ENCODE data around the gene DNAH3.
"Not testable (repeated sequence)": the region's sequence is repeated elsewhere in the genome, so short reads cannot be mapped to it uniquely, and the experiment has no call there.

DNAH3 gene

DNA sequence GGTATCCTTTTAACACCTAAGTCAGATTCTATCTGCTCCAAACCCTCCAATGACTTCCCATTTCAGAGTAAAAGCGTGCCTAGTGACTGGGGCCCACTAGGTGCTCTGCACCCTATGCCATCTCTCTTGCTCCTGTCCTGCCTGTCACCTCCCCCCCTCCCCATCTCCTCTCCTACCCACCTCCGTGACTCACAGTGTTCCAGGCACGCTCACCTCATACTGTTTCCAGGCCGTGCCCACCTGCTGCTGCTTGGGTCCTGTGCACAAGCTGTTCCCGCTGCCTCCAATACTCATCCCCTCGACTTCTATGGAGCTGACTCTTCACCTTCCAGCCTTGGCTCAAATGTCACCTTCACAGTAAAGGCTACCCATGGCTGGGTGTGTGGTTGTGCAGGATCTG lies 21.7 kb downstream of the DNAH3 start:
- no peak for DNase-seq (ENCODE audit: low read depth, low spot score)

DNA sequence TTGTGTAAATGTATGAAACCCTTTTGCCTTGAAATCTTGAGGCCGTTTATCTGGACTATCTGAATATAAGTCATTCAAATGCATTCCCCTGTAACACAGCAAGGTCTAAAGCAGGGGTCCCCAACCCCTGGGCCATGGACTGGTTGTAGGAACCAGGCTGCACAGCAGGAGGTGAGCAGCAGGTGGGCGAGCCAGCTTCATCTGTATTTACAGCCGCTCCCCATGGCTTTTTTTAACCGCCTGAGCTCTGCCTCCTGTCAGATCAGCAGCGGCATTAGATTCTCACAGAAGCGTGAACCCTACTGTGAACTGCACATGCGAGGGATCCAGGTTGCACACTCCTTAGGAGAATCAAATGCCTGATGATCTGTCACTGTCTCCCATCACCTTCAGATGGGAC lies 24.1 kb downstream of the DNAH3 start:
- peak; percentile 26 for DNase-seq (ENCODE audit: low read depth, low spot score)

DNA sequence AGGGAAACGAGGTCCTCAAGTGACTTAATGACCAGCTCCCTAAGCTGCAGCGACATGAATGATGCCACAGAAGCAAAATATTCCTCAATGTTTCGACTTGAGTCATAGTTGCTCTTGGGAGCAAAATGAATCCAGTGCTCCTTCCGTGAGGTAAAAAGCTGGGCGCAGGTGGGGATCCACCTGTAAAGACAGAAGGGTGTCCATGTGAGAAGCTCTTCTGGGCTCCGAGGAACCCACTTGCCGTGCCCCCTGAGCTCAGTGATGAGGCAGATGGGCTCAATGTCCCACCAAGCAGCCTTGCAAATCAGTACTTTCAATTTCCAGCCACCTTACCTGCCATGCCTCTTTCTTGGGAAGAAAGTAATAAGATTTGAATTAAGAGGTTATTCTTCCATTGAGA lies 25.5 kb downstream of the DNAH3 start:
- DNase-seq (ENCODE audit: low read depth, low spot score), result no peak

DNA sequence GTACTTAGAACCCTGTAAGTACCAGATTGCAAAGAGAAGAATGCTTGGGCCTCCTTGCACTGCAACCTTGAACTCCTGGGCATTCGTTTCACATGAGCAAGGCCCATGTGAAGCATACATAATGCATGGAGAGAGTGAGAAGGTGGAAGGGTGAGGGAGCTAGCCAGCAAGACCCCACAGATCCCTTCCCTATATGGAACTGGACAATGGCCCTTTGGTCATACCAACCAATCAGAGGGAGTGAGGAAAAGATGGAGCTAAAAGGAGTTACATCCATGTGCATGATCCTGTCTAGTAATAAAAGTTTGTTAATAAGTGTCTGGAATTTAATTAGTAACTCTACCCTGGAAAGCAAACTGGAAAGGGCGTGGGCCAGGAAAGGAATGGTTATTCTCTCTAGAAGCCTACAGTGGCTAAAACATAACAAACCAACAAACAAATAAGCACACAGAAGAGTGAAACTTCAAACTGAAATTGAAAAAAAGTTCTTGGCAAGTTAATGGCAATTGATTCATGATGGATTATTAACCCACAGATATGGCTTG lies 29.6 kb downstream of the DNAH3 start:
- no peak for DNase-seq (ENCODE audit: low read depth, low spot score)

DNA sequence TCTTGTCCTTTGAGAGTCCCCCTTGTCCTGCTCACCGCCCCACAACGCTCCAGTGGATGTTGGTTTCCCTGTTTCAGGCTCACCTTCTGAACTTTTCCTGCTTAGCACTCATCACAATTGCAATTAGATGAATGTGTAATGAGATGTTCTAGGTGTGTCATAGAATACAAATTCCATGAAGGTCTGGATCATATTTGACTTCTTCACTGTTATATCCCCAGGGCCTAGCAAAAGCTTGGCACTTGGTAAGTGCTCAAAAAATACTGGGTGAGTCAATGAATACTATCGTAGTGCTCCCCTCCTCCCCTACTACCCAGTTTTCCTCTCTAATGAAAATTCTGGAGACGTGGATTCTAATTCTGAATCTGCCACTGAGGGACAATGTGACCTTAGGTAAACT lies 33.1 kb downstream of the DNAH3 start:
- DNase-seq (ENCODE audit: low read depth, low spot score), result no peak

DNA sequence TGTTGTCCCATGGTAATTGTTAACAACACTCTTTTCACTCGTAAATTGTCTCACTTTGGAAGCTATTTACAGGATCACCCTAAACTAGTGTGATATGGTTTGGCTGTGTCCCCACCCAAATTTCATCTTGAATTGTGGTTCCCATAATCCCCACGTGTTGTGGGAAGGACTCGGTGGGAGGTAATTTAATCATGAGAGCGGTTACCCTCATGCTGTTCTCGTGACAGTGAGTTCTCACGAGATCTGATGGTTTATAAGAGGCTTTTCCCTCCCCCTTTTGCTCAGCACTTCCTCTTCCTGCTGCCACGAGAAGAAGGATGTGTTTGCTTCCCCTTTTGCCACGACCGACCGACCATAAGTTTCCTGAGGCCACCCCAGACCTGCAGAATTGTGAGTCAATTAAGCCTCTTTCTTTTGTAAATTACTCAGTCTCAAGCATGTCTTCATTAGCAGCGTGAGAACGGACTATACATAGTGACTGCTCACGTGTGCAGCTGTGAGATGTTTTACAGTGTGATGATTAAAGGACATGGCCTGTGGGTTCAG lies 34.4 kb downstream of the DNAH3 start:
- peak; percentile 46 for DNase-seq (ENCODE audit: low read depth, low spot score)

DNA sequence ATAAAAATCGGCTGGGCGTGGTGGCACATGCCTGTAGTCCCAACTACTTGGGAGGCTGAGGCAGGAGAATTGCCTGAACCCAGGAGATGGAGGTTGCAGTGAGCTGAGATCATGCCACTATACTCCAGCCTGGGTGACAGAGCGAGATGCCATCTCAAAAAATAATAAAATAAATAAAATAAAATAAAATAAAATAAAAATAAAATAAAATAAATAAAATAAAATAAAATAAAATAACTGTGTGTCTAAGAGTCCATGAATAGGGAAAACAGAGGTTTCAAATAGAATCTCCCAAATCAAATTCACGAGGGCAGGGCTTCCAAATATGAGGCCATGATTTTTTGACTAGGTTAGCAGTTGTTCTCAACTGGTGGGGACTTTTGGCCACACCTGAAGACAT lies 35.1 kb downstream of the DNAH3 start:
- not testable (repeated sequence) for DNase-seq (ENCODE audit: low read depth, low spot score)

DNA sequence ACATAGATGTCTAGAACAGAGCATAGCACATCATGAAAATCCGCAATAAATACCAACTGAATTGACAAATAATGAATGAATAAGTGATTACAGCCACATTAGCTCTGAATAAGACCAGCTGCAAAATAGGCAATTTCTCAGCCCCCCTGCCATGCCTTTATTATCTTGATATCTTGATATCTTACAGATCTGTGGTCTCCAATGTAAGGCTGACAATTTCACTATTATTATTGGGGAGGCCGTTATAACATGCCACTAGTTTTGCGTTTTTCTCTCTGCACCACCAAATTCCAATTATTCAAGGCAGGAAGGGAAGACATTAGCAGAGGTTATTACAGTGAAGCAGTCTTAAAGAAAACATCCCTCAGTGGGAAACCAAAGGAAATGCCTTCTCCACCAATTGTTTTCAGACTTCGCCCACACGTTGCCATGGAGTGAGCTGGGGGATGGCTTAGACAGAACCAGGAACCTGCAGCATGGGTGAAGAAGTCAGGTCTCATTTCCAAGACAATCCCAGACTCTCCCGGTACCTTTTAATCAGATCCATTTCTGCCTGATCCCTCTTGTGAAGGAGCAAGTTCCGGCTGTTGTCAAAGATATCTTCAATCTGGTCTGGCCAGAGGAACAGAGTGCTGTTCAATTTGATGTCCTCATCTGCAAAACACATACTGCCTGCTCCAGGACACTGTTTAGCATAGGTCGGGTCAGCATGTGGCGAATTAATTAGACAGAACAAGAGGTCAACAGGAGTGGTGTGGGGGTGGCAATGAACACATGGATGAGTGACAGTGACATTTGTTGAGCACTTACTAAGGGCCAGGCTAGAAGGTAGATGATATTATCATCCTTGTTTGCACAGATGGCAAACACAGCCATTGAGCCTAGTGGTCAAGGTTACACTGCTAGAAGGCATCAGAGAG lies 46.4 kb downstream of the DNAH3 start:
- DNase-seq (ENCODE audit: low read depth, low spot score), result no peak

DNA sequence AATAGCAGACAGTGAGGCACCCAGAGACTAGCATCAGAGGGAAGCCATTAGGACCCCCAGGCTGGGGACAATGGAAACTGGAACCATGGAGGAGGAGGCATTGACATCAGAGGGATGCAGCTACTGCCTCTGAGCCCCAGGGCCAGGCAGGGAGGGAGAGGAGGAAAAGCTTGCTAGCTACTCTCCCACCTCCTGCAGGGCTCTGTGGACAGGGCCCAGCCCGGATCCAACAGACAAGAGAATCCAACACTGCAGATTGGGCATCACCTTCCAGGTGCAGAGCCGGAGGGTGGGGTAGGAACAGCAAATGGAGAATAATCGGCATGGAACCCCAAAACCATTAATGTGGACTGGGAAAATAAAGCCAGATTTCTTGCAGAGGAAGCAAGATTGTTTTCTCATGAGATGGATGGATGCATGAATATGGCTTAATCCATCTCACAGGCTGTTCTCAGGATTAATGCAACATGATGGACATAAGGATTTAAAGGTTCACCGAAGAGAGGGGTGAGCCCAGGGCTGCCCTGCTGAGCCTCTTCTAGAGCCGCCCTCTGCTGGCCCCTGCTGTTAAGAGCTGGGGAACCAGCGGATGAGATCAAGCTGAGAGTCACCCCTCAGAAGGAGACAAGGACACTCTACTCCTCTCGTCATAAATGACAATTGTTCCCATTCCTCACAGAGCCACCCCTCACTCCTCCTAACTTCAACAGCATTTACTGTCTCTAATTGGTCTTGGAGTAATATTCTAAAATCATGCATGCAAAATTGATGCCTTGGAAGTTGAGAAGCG lies 48.8 kb downstream of the DNAH3 start:
- DNase-seq (ENCODE audit: low read depth, low spot score), result no peak

DNA sequence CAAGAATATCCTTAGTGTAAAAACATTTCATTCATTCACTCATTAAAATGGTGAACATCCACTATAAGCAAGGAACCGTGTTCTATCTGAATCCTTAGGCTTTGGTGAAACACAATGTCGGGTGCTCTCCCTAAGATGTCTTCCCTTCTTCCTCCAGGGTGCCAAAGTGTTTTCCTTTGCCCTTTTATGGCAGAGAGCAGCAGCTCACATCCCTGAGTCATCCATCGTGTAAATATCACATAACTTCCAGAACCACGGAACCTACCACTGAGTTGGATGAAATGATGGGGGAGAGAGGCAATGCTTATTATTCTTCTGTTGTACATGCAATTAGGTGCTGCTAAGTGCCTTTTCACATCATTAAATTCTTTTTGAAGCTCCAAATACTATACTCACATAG lies 50.2 kb downstream of the DNAH3 start:
- no peak for DNase-seq (ENCODE audit: low read depth, low spot score)

DNA sequence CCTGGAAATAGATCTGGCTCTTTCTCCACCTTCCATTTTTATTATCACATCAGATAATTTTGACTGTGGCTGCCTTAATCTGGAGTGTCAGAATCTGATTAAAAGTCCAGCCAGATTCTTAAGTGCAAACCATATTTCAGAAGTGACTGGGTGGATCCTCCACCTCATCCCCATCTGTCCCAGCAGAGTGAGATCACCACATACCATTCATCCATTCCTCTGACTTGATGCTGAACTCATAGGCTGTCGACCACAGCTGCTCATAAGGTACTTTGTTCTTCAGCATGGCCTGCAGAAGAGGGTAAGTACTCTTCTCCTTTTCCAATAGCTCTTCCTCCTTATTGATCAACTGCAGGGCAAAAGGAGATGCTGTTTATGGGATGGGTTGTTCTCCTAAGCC lies 53.5 kb downstream of the DNAH3 start:
- DNase-seq (ENCODE audit: low read depth, low spot score), result no peak

DNA sequence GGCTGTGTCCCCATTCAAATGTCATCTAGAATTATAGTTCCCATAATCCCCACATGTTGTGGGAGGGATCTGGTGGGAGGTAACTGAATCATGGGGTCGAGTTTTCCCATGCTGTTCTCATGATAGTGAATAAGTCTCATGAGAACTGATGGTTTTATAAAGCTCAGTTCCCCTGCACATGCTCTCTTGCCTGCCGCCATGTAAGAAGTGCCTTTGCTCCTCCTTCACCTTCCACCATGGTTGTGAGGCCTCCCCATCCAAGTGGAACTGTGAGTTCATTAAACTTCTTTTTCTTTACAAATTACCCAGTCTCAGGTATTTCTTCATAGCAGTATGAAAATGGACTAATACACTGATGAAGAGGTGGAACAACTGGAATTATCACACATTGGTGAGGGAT lies 55.9 kb downstream of the DNAH3 start:
- DNase-seq (ENCODE audit: low read depth, low spot score), result not testable (repeated sequence)

DNA sequence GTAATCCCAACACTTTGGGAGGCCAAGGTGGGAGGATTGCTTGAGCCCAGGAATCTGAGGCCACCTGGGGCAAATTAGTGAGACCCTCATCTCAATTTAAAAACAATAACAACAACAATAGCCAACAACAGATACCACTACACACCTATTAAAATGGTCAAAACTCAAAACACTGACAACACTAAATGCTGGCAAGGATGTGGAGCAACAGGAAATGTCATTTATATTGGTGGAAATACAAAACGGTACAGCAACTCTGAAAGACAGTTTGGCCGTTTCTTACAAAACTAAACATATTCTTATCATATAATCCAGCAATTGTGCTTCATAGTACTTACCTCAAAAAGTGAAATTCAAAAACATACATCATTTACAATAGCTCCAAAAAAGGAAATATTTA lies 57.7 kb downstream of the DNAH3 start:
- DNase-seq (ENCODE audit: low read depth, low spot score), result no peak

DNA sequence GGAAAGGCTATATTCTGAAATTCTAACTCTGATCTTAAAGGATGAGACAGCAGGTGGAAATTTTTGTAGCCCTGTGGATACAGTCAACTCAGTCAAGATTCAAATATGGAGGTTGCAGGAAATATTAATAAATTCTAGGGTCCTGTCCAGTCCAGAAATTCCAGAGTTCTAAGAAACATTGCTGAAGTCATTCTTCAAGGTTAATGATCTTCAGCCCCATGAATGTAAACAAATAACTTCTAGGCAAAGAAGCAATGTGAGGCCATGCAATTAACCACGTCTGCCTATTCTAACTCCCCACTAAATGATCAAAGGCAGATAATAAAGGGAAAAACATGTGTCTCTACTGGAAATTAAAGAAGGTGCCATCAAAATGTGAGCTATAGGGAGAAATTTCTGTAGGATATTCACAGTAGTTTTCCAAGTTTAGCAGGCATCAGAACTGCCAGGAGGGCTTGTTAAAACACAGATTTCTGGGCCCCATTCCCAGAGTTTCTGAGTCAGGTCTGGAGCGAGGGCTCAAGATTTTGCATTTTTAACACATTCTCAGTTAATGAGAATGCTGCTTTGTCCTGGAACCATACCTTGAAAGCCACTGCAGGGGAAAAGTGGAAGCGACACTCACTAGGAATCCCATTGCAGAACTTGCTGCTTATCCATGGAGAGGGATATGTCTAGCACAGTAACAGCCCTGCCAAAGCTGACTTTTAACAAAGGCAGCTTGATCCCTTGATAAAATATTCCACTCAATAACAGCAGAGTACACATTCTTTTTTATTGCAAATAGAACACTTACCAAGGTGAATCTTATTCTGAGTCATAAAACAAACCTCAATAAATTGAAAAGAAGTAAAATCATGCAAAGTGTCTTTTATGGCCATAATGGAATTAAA lies 61.8 kb downstream of the DNAH3 start:
- DNase-seq (ENCODE audit: low read depth, low spot score), result no peak

DNA sequence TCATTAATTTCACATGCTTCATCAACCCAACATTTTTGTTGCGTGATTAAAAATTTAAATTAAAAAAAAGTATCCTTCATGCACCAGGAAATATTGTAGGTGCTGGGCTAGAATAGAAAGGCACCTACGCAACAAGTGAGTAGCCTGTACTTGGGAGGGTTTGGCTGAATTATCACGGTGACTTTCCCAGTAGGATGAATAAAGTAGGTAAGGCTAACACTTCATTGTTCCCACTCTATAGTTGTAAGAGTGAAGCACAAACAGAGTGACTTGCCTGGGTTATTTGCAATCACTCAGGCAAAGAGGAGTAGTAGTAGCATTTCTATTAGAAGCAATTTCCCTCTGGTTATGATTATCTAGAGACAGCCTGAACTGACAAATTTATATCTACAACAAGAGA lies 62.5 kb downstream of the DNAH3 start:
- DNase-seq (ENCODE audit: low read depth, low spot score), result no peak

DNA sequence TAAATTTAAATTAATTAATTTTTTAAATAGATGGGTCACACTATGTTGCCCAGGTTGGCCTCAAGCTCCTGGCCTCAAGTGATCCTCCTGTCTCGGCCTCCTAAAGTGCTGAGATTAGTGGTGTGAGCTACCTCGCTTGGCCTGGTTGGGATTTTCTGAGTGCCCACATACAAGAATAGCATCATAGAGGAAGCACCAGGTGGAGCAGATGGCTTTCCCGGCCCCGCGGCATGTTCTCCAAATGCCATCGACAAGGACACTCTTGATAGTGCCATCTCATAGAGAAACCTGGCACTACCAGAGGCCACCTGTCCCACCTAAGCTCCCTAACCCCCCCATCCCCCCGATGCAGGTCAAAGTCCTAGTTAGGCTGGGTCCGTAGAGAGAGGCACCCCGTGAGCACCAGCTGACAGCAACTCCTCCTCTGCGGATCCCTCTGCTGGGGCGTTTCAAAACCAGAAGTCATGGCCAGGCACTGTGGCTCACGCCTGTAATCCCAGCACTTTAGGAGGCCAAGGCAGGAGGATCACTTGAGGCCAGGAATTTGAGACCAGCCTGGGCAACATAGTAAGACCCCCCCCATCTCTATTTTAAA lies 65.9 kb downstream of the DNAH3 start:
- DNase-seq (ENCODE audit: low read depth, low spot score), result no peak

DNA sequence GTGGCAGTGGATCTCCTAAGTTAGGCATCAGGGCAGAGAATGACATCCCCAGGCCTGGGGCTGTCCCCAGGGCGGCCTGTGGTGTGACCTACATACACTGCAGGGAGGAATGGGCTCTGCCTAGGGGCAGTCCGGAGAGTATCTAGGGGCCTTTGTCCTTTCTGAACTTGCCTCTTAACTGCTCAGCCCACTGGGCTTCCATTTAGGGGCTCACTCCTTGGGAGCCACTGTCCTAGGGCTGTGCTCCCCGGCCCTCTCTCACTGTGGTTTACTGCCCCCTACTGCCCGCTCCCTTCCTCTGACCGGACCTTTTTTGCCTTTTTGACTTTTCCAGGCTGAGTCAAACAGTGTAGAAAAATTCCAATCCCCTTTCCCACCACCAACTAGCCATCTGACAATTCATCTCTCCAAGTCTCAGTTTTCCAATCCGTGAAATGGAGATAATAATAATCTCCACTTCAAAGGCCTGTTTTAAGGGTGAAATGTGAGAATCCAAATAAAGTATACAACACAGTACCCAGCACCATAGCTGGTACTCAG lies 66.8 kb downstream of the DNAH3 start:
- peak; percentile 82 for DNase-seq (ENCODE audit: low read depth, low spot score)

DNA sequence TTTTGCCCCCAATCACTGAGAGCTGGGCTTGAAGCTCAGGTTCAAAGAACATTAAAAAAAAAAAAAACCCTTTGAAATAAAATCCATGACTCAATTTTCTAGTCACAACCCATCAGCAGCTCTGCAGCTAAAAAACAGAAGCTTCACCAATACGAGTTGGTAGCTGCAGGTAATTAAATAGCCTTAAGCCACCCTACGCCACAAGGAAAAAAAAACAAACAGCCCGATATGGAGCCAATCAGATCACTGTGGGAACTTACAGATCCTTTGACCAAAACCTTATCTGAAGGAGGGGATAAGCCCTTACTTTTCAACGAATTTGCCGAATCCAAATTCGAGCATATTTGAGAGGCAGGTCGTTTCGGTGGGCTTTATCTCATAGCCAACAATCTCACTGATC lies 69.3 kb downstream of the DNAH3 start:
- DNase-seq (ENCODE audit: low read depth, low spot score), result no peak

DNA sequence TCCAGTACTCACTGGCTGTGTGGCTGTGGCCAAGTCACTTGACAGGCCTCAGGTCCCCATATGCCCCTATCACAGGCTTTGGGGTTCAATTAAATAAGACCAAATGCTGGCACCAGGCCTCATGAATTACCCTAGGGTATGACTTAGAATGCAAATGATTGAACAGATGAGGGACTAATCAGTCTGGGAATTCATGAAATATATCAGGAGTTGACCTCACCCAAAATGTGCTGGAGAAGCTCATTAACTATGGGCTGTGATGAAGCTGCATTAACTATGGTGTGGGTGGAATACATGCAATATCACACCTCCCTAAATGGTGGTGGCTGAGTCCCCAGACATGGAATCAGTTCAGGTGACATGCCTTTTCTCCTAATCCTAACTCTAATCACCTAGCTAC lies 72.1 kb downstream of the DNAH3 start:
- no peak for DNase-seq (ENCODE audit: low read depth, low spot score)

DNA sequence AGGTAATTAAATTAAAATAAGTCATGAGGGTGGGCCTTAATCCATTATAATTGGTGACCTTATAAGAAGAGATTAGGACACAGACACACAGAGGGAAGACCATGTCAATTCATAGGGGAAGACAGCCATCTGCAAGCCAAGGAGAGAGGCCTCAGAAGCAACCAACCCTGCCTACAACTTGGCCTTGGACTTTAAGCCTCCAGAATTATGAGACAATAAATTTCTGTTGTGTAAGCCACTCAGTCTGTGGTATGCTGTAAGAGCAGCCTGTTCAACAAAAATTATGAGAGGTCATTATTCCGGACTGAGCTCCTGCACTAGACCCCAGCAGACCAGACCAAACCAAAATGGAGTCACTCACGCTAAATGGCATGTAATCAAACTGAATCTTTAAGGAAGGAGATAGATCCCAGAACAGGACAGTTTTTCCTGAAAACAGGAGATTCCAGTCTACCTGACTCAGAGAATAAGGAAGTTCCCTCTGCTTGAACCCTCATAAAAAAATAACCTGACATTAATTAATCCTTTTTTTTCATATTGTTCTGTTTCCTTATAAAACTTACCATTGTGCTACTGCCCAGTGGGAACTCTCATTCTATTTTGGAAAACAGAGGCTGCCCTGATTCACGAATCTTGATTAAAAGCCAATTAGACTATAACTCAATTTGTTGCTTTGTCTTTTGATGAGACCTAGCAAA lies 74.3 kb downstream of the DNAH3 start:
- DNase-seq (ENCODE audit: low read depth, low spot score), result no peak
